H1 (cell line): ENCODE data around the gene UBASH3B. TPM values are rescaled to one million over a fixed set of nuclear protein-coding genes. Genes with fewer than 3 reads are reported as not detected.

Source experiments
- CTCF ChIA-PET: fragments of 300-600 bp; sonication (Branson Sonifier 250); formaldehyde crosslinking; loops from one replicate; lab custom pipeline; 2021; ENCODE audit not compliant: partially characterized antibody; lab: Charles Lee
- POLR2A ChIA-PET: fragments of 300-600 bp; sonication (Branson Sonifier 250); formaldehyde crosslinking; loops from one replicate; lab custom pipeline; 2021; ENCODE audit warnings: inconsistent platforms; ENCODE audit not compliant: partially characterized antibody; lab: Charles Lee
- DNase-seq, 2 experiments: peaks; one replicate each; pipeline versions ENCODE4 v3.0.0 to v3.0.0-alpha.2; 2010 to 2022; ENCODE audit warnings: low spot score in 2 of 2, low read depth in 1 of 2, mixed read lengths in 1 of 2
- FAIRE-seq: peaks from 2 replicates; lab custom pipeline; 2011; peaks lifted over from hg19 to GRCh38; lab: Jason Lieb, UNC
- H2AFZ ChIP-seq: 2 replicates; pipeline ENCODE4 v1.8.1; 2012; ENCODE audit warnings: low read length, inconsistent platforms
- H2AK5ac ChIP-seq: 2 replicates; pipeline ENCODE4 v1.6.1; 2013; ENCODE audit warnings: low read depth, low read length
- H2BK120ac ChIP-seq: replicated peaks from 2 replicates; pipeline ENCODE3; 2013; ENCODE audit warnings: low read depth, low read length, inconsistent platforms
- H2BK12ac ChIP-seq: 2 replicates; pipeline ENCODE4 v1.6.1; 2013; ENCODE audit warnings: low read depth, low read length
- H2BK15ac ChIP-seq: 2 replicates; pipeline ENCODE4 v1.6.1; 2013; ENCODE audit warnings: low read length
- H2BK20ac ChIP-seq: 2 replicates; pipeline ENCODE4 v1.6.1; 2013; ENCODE audit warnings: low read length
- H2BK5ac ChIP-seq: 2 replicates; pipeline ENCODE4 v1.6.1; 2013; ENCODE audit warnings: low read depth, low read length
- H3K14ac ChIP-seq: 2 replicates; pipeline ENCODE4 v1.6.1; 2013; ENCODE audit warnings: inconsistent platforms; ENCODE audit not compliant: insufficient read length
- H3K18ac ChIP-seq: 2 replicates; pipeline ENCODE4 v1.6.1; 2013; ENCODE audit warnings: low read length; ENCODE audit errors: extremely low read depth
- H3K23ac ChIP-seq: 2 replicates; pipeline ENCODE4 v1.6.1; 2013; ENCODE audit warnings: inconsistent platforms; ENCODE audit not compliant: insufficient read length
- H3K23me2 ChIP-seq: 2 replicates; pipeline ENCODE4 v1.6.1; 2013; ENCODE audit warnings: low read depth, low read length
- H3K27ac ChIP-seq: 2 replicates; pipeline ENCODE4 v1.6.1; 2011; ENCODE audit warnings: low read depth, low read length, inconsistent platforms
- H3K27me3 ChIP-seq, 4 experiments: replicated peaks in 1 of 4; 1 replicate in 1 of 4; 2 replicates in 3 of 4; pipeline versions ENCODE4 v1.6.1 to v1.8.1; 2011 to 2013; ENCODE audit warnings: low read length in 3 of 4, mild to moderate bottlenecking in 3 of 4, inconsistent platforms in 2 of 4, mixed read lengths in 2 of 4, moderate library complexity in 1 of 4; ENCODE audit not compliant: control insufficient read depth in 3 of 4, insufficient read depth in 3 of 4; ENCODE audit errors: extremely low read depth in 1 of 4
- H3K36me3 ChIP-seq, 4 experiments: 2 replicates each; pipeline versions ENCODE4 v1.6.1 to v1.8.1; 2011 to 2013; ENCODE audit warnings: mild to moderate bottlenecking in 4 of 4, low read length in 3 of 4, moderate library complexity in 2 of 4, control low read depth in 1 of 4, inconsistent platforms in 1 of 4; ENCODE audit not compliant: insufficient read depth in 4 of 4, control insufficient read depth in 2 of 4
- H3K4ac ChIP-seq: replicated peaks from 2 replicates; pipeline ENCODE3; 2013; ENCODE audit warnings: low read length, low read depth, mixed read lengths, inconsistent platforms; ENCODE audit not compliant: insufficient read length
- H3K4me1 ChIP-seq, 4 experiments: replicated peaks in 1 of 4; 1 replicate in 1 of 4; 2 replicates in 3 of 4; pipeline versions ENCODE4 v1.6.1 to v1.8.1; 2011 to 2013; ENCODE audit warnings: low read length in 3 of 4, inconsistent platforms in 2 of 4, mixed read lengths in 1 of 4; ENCODE audit not compliant: insufficient read depth in 4 of 4, control insufficient read depth in 3 of 4
- H3K4me2 ChIP-seq, 2 experiments: 2 replicates each; pipeline versions ENCODE4 v1.6.1 to v1.8.1; 2011 to 2013; ENCODE audit warnings: low read depth in 2 of 2, low read length in 2 of 2, control low read depth in 1 of 2, inconsistent platforms in 1 of 2, mild to moderate bottlenecking in 1 of 2; ENCODE audit not compliant: insufficient read depth in 1 of 2
- H3K4me3 ChIP-seq, 4 experiments: fragments of 200-600, 300-600 bp in 1 of 4; sonication (generic), shearing (Covaris generic), sonication (Bioruptor Twin) in 1 of 4; 2 replicates each; pipeline versions ENCODE4 v1.5.1 to v1.8.1; 2011 to 2016; ENCODE audit warnings: low read length in 4 of 4, low read depth in 3 of 4, control low read depth in 2 of 4, inconsistent platforms in 2 of 4, mild to moderate bottlenecking in 2 of 4, mixed read lengths in 1 of 4, moderate library complexity in 1 of 4; ENCODE audit not compliant: insufficient read depth in 2 of 4; ENCODE audit errors: extremely low read depth in 1 of 4
- H3K56ac ChIP-seq: replicated peaks from 2 replicates; pipeline ENCODE3; 2013; ENCODE audit warnings: low read depth, mild to moderate bottlenecking, mixed read lengths, low read length, inconsistent platforms; ENCODE audit not compliant: insufficient read length
- H3K79me1 ChIP-seq: 2 replicates; pipeline ENCODE4 v1.6.1; 2013; ENCODE audit warnings: low read depth, low read length, control low read depth
- H3K79me2 ChIP-seq, 2 experiments: 2 replicates each; pipeline versions ENCODE4 v1.6.1 to v1.8.1; 2012 to 2013; ENCODE audit warnings: low read length in 2 of 2, mild to moderate bottlenecking in 2 of 2, inconsistent platforms in 1 of 2; ENCODE audit not compliant: insufficient read depth in 2 of 2, control insufficient read depth in 1 of 2
- H3K9ac ChIP-seq, 4 experiments: replicated peaks in 1 of 4; 1 replicate in 1 of 4; 2 replicates in 3 of 4; pipeline versions ENCODE4 v1.6.1 to v1.8.1; 2011 to 2013; ENCODE audit warnings: low read depth in 3 of 4, low read length in 3 of 4, control low read depth in 2 of 4, mild to moderate bottlenecking in 2 of 4, moderate library complexity in 2 of 4, inconsistent platforms in 1 of 4; ENCODE audit errors: extremely low read depth in 1 of 4
- H3K9me3 ChIP-seq, 2 experiments: 2 replicates each; pipeline versions ENCODE4 v1.6.1 to v1.8.1; 2012 to 2013; ENCODE audit warnings: mild to moderate bottlenecking in 2 of 2, moderate library complexity in 2 of 2, control low read depth in 1 of 2, inconsistent platforms in 1 of 2, low read depth in 1 of 2, low read length in 1 of 2, mixed read lengths in 1 of 2; ENCODE audit not compliant: insufficient read depth in 2 of 2
- H4K20me1 ChIP-seq, 2 experiments: replicated peaks in 1 of 2; 2 replicates each; pipeline versions ENCODE3 to v1.8.1; 2011 to 2013; ENCODE audit warnings: inconsistent platforms in 2 of 2, low read length in 2 of 2, mild to moderate bottlenecking in 1 of 2; ENCODE audit not compliant: insufficient read depth in 2 of 2, control insufficient read depth in 1 of 2
- H4K5ac ChIP-seq: 2 replicates; pipeline ENCODE4 v1.6.1; 2013; ENCODE audit warnings: low read length, low read depth, mixed read lengths, inconsistent platforms; ENCODE audit not compliant: insufficient read length
- H4K8ac ChIP-seq: 2 replicates; pipeline ENCODE4 v1.8.0; 2013; ENCODE audit warnings: mild to moderate bottlenecking, moderate library complexity, low read length, inconsistent platforms; ENCODE audit not compliant: insufficient read depth; ENCODE audit errors: extremely low read depth
- H4K91ac ChIP-seq: replicated peaks from 2 replicates; pipeline ENCODE3; 2013; ENCODE audit warnings: low read length, mixed read lengths, inconsistent platforms; ENCODE audit not compliant: insufficient read length
- KDM1A ChIP-seq: fragments of 200-600, 300-600 bp; sonication (generic); IDR thresholded peaks from 2 replicates; pipeline ENCODE4 v1.7.1; 2016; ENCODE audit warnings: mild to moderate bottlenecking, low read length, borderline replicate concordance
- TCF12 ChIP-seq: IDR thresholded peaks from 2 replicates; pipeline ENCODE4 v1.6.1; 2011; ENCODE audit warnings: low read depth, mild to moderate bottlenecking, low read length
- WGBS, 2 experiments: shearing (Covaris generic) in 1 of 2; methylation state at CpG; one replicate each; pipeline versions ENCODE4 v1.1.6 to v1.1.7; 2013 to 2015; ENCODE audit warnings: low lambda C conversion rate in 2 of 2, mixed read lengths in 2 of 2, inconsistent platforms in 1 of 2, low coverage in 1 of 2, missing lambda C conversion rate in 1 of 2; ENCODE audit not compliant: insufficient replicate concordance in 2 of 2, insufficient coverage in 1 of 2, insufficient read length in 1 of 2; ENCODE audit errors: extremely low coverage in 1 of 2, missing lambda C conversion rate in 1 of 2; 5-methylcytosine and 5-hydroxymethylcytosine counted together
- polyA plus RNA-seq, 7 experiments: library from polyadenylated mRNA; depleted of rRNA in 3 of 7; stranded (reverse) in 5 of 7; unstranded in 2 of 7; fragments of >200 nt in 5 of 7; fragments of 200-250 nt in 2 of 7; gene quantifications; 1 replicate in 5 of 7; 2 replicates in 1 of 7; 4 replicates in 1 of 7; pipeline versions ENCODE4 v1.2.1 to v1.2.3, GENCODE V29; 2011 to 2013; ENCODE audit warnings: missing spikeins in 2 of 7, mixed read lengths in 2 of 7
- total RNA-seq: library from RNA; stranded (reverse); fragmentation: NEBNext Ultra II Directional; extraction: Animal tissue kit (Norgen Biotek cat#: 25700); gene quantifications from 2 replicates; pipeline ENCODE4 v1.2.1, GENCODE V29; 2021

The UBASH3B gene
- total and polyA plus RNA-seq, 2 of the 8 experiments (the other 6 are each of a cell fraction or from before 2014, with no cell fraction given), result 7.5 to 9.5 TPM

DNA sequence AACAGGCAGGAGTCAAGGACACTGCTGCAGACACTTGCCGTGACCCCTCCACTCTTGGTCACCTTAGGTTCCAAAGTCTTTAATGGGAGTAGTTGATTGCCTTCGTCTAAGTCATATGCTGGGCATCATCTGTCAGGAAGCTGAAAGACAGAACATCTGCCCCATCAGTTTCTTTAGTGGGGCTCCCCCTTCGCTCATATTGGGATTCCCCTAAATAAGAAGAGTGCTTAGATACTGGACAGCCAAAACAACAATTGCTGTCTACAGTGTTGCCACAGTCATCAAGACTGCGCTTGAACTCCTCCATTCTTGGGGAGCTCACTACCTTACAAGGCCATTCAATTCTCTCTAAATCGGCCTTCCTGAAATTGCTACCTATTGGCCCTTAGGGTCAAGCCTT, 58.5 kb downstream of the UBASH3B start:
- no peak overlapping the region for H2BK12ac ChIP-seq
- H3K14ac ChIP-seq, result no peak overlapping the region
- H3K23me2 ChIP-seq, result no peaks in the 10 kb centered on the region
- no peak overlapping the region for H3K18ac ChIP-seq
- no peak overlapping the region for H3K56ac ChIP-seq
- no peak overlapping the region for H3K27ac ChIP-seq
- H2AK5ac ChIP-seq, result no peak overlapping the region
- H3K4me1 ChIP-seq, result no peaks in the 10 kb centered on the region
- no peak overlapping the region for H2BK15ac ChIP-seq
- FAIRE-seq (no peak), DNase-seq (no peak)
- POLR2A ChIA-PET, result no interaction called here
- no peak overlapping the region for H2BK20ac ChIP-seq
- H4K8ac ChIP-seq, result no peak overlapping the region
- no peak overlapping the region for H4K91ac ChIP-seq
- WGBS, 2 experiments, result 90% methylated on average over 5 of the region's 5 CpGs; no CpG with 5 or more reads in 1 of the 2 experiments
- H3K23ac ChIP-seq, result no peak overlapping the region
- H3K36me3 ChIP-seq, result no peaks in the 10 kb centered on the region
- H3K9ac ChIP-seq, result no peak overlapping the region
- H2BK120ac ChIP-seq, result no peak overlapping the region
- H2BK5ac ChIP-seq, result no peak overlapping the region
- H3K79me2 ChIP-seq, result no peaks in the 10 kb centered on the region
- H3K9me3 ChIP-seq, result no peaks in the 10 kb centered on the region
- no peaks in the 10 kb centered on the region for H3K79me1 ChIP-seq
- no peak overlapping the region for H4K5ac ChIP-seq
- H2AFZ ChIP-seq, result no peak overlapping the region
- no peak overlapping the region for H3K4ac ChIP-seq
- H3K4me2 ChIP-seq, result no peak overlapping the region
- H4K20me1 ChIP-seq, result no peaks in the 10 kb centered on the region
- CTCF ChIA-PET, result interaction anchor here (0.9 to 1.0 kb wide), 2 partner anchors 9 to 37 kb away, joined by 3 read pairs; no protein-coding TSS in a partner anchor
- no peaks in the 10 kb centered on the region for H3K27me3 ChIP-seq
- no peak overlapping the region for H3K4me3 ChIP-seq
- TF ChIP-seq TCF12, result no peak
- TF ChIP-seq KDM1A, result peak; percentile 14; the same call in 1 of the 2 replicates
